ENCODE results near the gene PPP1R26.

Gene PPP1R26

GRCh38 chr9:135468854-135469521 is 10.6 kb upstream of the PPP1R26 start:
- peak; percentile 45 for DNase-seq

- no peak for DNase-seq
Measured at GRCh38 chr9:135471791-135472640, 7.6 kb upstream of the PPP1R26 start.

- DNase-seq = no peak
Measured at GRCh38 chr9:135473972-135474543, 5.5 kb upstream of the PPP1R26 start.

GRCh38 chr9:135474915-135475314 is 4.7 kb upstream of the PPP1R26 start:
- no peak for DNase-seq

- no peak for DNase-seq
Measured at GRCh38 chr9:135476561-135477355, 2.8 kb upstream of the PPP1R26 start.

GRCh38 chr9:135478191-135478590 is 1.4 kb upstream of the PPP1R26 start:
- no peak for DNase-seq

- DNase-seq = no peak
Measured at GRCh38 chr9:135478829-135479468, 633 bp upstream of the PPP1R26 start.

- DNase-seq = no peak
Measured at GRCh38 chr9:135480071-135480939, 723 bp downstream of the PPP1R26 start.

GRCh38 chr9:135480940-135481310 is 1.3 kb downstream of the PPP1R26 start:
- DNase-seq = no peak

GRCh38 chr9:135482015-135482754 is 2.6 kb downstream of the PPP1R26 start:
- DNase-seq = no peak

GRCh38 chr9:135484460-135485277 is 5.1 kb downstream of the PPP1R26 start:
- DNase-seq = no peak

- DNase-seq = no peak
Measured at GRCh38 chr9:135485385-135485784, 5.8 kb downstream of the PPP1R26 start.

- DNase-seq = no peak
Measured at GRCh38 chr9:135485832-135486231, 6.2 kb downstream of the PPP1R26 start.

- DNase-seq = no peak
Measured at GRCh38 chr9:135486267-135487065, 6.9 kb downstream of the PPP1R26 start.

- no peak for DNase-seq
Measured at GRCh38 chr9:135487281-135488012, 7.9 kb downstream of the PPP1R26 start.

GRCh38 chr9:135488013-135488330 is 8.4 kb downstream of the PPP1R26 start:
- no peak for DNase-seq

GRCh38 chr9:135488527-135488926 is 8.9 kb downstream of the PPP1R26 start:
- DNase-seq = no peak

- DNase-seq = no peak
Measured at GRCh38 chr9:135489188-135489906, 9.8 kb downstream of the PPP1R26 start.
